IPS DF 4.7 (cell line): ENCODE results near the gene SNRNP25.

Experiments used
- DNase-seq: peaks from one replicate; pipeline ENCODE4 v3.0.0-alpha.2; 2013; ENCODE audit warnings: low spot score; ENCODE audit errors: extremely low read depth

Gene SNRNP25

DNA sequence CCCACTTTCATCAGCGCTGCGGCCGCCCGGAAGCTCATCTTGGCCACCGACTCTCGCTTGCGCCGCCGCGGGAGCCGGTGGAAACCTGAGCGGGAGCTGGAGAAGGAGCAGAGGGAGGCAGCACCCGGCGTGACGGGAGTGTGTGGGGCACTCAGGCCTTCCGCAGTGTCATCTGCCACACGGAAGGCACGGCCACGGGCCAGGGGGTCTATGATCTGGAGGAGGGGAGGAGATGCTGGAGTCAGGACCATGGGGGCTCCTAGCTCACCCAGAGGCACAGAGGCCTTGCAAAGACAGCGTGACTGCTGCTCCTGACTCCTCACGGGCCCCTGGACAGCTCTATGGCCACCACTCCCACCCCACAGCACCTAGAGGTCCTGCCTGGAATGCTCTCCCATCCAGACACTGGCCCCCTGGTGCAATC is 9.4 kb downstream of the SNRNP25 start:
- DNase-seq: no peak

DNA sequence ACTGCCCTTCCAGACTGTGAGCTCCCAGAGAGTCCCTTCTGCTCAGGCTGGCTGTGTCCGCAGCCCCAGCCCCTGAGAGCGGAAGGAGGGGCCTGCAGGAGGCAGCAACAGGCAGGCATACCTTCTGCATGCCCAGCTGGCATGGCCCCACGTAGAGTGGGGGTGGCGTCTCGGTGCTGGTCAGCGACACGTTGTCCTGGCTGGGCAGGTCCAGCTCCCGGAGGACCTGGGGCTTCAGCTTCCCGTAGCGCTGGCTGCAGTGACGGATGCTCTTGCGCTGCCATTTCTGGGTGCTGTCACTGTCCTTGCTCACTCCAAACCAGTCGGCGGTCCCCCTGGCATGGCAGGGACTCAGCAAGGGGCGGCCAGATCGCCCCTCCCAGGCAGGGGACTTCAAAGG is 9.8 kb downstream of the SNRNP25 start:
- DNase-seq: no peak

DNA sequence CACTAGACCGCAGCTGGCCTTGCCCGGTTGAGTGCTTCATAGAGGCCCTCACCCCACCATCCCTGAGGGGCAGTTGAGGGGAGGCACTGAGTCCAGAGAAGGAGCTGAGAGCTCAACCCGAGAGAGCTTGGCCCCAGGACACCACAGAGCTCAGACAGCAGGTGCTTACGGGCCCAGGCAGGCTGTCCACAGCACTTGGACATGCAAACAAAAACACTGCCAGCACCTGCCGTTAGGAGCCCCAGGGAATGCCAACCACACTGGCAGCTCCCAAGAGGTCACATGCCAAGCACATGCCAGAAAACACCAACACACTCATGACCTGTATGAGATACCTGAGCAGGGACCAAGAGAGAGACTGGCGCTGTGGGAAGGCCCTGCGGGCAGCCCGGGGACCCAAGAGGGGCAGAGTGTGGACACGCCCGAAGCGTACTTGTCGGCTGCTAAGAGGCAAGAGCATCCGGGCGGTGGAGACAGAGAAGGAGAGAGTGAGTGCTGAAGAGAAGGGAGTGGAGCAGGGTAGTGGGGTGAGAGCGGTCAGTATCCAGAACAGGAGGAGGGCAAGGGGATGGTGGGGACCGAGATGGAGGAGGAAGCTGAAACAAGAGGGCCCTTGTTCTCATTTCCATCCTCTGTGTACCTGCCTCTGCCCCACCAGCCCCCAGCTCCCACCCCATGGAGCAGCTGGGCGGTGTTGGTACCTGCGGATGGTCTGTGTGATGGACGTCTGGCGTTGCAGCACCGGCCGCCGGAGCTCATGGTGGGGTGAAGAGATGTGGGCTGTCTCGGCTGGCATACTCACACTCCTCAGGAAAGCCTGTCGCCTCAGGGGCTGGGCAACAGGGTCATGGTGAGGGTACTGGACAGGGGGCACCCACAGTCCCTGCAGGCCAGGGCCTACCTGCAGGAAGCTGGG is 10.6 kb downstream of the SNRNP25 start:
- no peak for DNase-seq

DNA sequence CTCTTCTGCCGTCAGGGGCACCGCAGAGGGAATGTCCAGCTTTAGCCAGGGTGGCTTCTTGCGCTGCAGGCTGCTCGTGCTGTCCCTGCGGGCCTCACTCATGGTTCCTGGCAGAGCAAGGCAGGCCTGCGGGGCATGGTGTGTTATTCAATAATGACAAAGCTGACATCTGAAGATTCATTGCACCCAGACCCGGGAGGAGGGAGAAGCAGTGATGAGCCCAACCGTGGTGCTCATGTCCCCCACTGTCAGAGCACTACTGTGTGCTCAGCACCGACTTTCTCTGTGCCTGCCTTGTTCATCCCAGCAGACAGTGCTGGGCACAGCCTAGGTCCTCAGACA is 11.3 kb downstream of the SNRNP25 start:
- DNase-seq: no peak

DNA sequence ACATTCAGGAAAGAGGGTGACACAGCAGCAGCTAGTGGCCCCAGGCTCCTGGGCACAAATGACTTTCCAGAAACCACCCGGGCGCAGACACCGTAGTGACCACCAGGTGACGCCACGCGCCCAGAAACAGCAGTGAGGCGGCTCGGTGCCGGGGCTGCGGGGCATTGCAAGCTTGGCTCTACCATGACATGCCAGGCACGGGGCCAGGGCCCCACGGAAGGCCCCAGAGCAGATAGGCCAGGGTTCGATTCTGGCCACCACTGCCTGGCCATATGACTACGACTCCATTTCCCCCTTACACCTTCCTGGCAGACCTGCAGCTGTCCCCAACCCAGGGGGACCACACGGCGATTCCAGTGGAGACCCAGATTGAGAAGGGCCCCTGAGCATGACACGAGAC is 12.1 kb downstream of the SNRNP25 start:
- no peak for DNase-seq

DNA sequence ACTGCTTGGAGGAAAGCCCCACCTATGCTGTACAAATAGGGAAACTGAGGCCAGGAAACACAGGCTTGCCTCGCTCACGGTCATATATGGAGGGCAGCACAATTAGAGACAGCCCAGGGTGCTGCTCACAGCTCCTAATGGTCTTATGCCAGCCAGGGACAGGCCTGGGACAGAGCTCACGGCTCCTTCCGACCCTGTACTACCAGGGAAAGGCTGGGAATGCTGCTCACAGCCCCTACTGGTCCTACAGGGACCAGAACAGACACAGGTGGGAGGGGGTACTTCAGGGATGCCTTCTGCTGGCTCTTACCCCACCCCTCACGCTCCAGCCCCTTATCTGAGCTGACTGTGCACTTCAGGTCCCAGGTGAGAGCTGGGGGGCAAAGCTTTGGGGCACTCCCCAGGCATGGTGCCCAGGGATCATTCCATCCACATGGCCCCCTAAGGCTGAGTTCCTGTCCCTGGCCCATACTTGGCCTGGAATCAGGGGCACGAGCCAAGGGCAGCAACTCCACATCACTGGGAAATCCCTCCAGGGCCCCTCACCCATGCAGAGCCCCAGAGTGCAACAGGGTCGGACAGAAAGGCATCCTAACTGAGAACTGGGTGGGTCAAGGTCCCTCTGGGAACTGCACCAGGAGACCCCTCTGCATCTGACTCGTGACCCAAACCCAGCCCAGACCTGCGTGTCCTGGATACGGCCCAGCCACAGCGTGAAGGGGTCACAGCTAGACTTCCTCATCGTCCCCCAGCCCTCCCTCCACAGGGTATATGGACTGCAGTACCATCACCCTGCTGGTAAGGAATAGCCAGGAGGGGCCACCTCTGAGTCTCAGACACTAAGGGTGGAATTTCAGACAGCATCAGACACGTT is 12.9 kb downstream of the SNRNP25 start:
- no peak for DNase-seq

DNA sequence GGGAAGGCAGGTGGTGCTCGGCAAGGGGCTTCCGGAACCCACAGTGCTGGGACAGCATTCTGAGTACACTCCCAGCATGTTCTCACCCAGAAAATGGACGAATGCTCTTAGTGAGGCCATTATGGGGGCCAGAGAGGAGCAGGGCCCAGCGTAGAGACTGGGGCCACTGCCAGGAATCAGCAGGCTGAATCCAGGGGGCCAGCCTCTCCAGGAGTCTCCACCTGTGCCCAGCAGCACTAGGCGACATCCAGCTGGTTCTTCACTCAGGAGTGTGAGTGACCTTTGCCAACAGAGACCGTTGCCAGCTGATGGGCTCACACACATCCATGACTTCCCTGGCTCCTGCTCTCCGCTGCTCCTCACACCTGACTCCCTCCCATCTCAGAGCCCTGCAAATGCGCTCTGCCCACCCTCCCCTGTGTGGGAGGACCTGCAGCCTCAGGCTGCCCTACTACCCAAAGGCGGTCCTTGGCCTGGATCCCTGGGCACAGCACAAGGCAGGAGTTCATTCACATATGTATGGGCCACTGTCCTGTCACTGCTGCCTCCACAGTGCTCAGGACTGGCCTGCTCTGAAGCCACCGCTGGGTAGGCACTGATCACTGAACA is 13.7 kb downstream of the SNRNP25 start:
- DNase-seq: no peak

DNA sequence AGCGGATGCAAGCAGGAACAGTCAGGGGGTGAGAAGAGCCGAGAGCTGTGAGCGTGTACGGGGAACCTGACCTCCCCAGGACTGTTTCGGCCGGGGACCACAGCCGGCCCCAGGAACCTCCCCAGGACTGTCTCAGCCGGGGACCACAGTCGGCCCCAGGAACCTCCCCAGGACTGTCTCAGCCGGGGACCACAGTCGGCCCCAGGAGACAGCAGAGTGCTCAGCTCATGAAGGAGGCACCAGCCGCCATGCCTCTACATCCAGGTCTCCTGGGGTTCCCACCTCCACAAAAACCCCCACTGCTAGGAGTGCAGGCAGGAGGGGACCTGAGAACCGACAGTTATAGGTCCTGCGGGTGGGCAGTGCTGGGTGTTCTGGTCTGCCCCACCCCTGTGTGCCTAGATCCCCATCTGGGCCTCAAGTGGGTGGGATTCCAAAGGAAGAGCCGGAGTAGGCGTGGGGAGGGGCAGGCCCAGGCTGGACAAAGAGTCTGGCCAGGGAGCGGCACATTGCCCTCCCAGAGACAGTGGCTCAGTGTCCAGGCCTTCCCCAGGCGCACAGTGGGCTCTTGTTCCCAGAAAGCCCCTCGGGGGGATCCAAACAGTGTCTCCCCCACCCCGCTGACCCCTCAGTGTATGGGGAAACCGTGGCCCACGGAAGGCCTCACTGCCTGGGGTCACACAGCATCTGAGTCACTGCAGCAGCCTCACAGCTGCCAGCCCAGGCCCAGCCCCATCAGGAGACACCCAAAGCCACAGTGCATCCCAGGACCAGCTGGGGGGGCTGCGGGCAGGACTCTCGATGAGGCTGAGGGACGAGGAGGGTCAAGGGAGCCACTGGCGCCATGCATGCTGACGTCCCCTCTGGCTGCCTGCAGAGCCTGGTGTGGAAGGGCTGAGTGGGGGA is 14.5 kb downstream of the SNRNP25 start:
- no peak for DNase-seq

DNA sequence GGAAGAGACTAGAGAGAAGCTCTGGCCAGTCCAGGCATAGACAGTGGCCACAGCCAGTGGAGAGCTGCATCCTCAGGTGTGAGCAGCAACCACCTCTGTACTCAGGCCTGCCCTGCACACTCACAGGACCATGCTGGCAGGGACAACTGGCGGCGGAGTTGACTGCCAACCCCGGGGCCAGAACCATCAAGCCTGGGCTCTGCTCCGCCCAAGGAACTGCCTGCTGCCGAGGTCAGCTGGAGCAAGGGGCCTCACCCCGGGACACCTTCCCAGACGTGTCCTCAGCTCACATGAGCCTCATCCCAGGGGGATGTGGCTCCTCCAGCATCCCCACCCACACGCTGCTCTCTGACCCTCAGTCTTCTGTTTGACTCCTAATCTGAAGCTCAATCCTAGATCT is 15.6 kb downstream of the SNRNP25 start:
- no peak for DNase-seq

DNA sequence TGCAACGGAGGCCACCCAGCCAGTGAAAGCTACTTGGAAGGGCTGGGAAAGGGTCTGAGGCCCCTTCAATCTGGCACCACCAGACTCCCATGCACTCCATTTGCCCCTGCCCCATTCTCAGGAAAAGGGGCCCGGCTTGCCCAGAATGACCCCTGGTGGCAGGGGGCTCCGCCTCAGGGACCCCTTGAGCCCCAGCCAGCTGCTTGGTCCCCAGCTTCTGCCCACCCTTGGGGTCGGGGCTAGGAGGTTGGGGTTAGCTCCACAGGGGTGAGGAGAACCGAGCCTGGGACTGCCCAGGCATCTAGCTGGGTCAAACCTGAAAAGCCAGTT is 17.5 kb downstream of the SNRNP25 start:
- DNase-seq: no peak

DNA sequence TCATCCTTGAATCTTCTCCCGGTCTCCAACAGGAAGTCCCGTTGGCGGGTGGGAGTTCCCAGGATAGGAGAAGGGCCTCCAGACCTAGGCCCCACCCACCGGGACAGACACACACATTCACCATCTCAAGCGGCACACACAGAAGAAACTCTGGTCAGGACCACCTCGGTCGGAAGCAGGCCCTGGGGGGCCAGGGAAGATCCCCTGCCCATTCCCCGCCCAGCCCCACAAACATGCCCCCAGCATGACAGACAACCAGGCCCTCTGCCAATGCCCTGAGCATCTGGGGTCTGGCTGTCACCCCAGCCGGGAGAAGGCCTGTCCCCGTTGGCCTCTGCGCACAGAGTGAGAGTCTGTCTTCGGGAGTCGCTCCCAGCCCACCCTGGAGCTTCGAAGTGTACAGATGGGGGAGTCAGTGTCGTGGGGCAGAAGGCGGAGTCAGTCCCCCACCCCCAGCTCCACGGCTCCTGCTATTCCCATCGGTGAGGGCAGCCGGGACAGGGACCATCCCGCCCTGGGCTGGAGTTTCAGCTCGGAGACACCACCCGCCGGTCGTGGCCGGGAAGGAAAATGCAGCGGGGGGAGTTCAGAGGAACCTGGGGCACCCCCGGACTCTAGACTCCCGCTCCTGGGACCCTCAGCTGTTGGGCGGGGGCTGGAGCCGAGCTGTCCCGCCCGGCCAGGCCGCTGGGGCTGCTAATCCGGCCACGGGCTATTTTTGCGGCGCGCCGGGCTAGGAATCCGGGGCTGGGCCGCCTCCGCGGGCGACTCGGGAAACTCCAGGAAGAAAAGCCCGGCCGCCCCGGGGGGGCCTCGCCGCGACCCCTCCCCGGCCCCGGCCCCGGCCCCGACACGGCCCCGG is 18.1 kb downstream of the SNRNP25 start:
- DNase-seq: no peak

DNA sequence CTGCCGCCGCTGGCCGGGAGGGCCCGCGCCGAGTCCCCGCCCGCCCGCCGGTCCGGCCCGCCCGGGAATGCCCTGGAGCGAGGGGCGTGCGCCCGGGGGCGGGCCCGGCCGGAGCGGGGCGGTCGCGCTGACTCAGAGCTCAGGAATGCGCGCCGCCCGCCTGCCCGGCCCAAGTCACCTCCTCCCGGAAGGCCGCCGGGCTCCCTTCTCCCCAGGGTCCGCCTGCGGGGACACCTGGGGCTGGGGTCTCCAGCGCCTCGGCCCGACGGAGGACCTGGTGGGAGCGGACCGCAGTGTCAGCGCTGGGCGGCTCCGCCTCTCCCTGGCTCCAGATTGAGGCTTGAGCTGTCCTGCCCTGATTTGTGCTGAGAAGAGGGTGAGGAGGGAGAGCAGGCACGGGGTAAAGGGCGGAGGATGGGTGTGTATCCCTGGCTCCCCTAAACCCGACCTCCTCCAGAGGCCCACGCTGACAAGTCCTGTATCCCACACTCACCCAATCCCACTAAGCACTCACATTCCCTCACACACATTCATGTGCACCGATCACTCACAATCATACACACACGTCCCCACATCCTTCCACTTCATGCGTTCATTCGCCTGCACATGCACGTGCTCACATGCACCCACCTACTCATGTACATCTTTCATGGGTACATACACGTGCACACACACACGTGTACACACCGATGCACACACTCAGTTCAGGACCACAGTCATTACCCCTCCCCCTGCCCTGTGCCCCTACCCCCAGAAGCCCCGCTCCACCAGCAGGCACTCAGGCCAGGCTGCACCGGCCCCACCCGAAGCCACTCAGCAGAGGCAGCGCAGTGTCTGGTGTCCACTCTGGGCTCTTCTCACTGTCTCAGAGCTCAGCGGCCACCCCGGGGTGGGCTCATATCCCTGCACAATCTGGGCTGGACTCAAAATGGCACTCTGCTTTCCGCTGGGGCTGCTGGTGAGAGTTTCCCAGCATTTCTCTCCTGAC is 19.2 kb downstream of the SNRNP25 start, which contains the start of gene RHBDF1:
RHBDF1 (minus strand) TSS at position 71 of the 988 bp plus-strand sequence. CDS start 7,616 bp downstream, outside the sequence.
- DNase-seq: no peak

DNA sequence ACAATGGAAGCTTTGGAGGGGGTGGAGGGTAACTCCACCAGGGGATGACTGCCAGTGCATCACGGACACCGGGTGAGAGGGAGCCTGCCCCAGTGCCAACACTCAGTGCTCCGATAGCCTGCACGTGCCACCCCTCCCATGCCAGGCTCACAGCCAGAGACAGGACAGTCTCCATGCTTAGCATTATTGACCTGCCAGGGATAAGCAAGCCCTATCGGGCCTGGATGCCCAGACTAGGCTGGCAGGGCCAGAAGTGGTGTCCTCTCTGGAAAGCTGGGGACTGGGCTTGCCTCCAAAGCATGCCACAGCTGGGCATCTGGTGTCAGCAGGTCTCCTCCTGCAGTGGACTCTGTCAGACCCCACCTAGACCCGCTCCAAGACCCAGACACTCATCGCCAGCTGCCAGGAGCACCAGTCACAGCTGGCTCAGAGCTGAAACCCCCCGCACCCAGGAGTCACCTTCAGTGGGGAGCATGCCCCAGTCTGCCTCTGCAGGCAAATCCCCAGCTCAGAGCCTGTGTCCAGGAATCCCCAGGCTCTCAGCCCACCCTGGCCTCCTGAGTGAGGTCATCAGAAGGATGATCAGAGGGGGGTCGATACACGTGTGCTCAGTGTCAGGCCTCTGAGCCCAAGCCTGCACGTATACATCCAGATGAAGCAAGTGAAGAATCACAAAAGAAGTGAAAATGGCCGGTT is 20.6 kb downstream of the SNRNP25 start:
- DNase-seq: no peak

DNA sequence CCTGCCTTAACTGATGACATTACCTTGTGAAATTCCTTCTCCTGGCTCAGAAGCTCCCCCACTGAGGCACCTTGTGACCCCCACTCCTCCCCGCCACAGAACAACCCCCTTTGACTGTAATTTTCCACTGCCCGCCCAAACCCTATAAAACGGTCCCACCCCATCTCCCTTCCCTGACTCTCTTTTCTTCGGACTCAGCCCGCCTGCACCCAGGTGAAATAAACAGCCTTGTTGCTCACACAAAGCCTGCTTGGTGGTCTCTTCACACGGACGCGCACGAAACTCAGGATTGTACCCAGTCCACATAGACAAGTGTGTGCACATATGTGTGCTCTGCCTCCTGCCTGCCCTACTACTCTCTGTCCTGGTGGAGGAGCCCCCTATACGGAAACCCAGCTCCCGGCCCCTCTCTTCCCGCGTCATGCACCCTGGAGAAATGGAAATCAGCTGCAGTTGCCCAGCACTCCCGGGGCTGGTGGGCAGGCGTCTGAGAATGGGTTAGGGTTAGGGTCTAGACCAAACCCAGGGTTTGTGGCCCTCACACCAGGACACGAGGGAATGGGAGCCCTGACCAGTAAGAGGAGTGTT is 21.2 kb downstream of the SNRNP25 start:
- DNase-seq: no peak

DNA sequence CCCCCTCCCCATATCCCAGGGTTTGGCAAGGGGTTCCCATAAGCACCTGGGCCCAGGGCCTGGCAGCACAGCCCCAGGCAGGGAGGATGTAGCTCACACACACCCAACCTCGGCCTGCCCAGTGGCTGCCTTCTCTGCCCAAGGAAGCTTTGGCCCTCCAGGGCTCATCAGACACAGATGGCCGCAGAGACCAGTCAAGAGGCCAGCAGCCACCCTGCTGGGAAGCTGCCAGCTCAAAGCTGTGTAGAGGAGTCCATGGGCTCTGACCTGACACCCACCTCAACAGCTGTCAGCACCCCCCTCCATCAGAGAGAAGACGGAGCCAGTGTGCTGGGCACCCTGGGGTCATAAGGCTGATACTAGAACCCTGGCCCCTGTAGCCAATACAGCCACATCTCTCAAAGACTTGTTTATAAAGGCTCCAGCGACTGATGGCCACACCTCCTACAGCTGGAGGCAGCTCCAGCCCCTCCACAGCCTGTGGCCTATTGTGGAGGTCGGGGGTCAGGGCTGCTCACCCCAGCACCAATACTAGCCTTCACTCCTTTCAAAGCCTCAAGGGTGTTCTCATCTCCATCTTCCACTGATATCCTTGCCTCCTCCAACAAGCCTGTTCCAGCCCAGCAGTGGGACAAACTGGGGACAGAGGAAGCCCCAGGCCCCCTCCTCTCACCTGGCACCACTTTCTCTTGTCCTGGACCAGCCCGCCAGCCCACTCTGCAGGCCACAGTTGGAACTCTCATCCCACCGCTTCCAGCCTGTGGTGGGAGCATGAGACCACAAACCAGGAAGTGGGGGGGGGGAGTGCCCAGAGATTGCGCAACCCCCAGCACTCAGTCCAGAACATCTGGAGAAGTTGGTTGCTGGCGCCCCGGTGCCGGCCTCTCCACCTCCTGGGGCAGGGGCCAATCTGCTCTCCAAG is 22.2 kb downstream of the SNRNP25 start:
- DNase-seq: no peak

DNA sequence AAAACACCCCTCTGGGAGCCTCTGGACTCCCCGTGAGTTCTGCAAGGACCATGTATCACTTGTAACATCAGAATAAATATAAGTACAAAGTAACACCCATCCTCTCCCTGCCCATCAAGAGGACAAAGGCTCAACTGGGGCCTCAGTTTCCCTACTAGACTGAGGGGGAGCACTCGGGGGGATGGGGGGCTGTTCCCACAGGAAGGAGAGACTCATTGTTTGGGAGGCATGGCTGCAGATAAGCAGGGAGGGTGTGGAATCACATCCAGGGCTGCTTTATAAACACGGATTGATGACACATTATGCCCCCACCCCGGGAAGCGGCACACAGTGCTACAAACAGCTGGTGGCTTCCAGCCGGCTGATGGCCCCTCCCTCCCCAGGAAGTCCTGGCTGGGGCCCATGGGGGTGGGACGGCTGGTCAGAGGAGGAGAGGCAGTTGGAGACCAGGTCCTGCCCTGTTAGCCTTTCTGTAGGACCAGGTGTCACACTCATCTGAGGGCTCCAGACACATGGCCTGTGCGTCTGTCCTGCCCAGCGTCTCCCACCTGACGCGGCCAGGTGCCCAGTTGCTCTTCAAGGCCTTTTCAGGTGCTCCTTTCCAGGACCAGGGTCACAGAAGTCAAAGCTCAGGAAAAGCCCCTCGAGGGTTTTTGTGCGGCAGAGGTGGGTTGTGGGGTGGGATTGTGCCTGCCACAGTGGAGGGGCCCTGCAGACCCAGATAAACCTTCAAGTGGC is 23.1 kb downstream of the SNRNP25 start:
- DNase-seq: no peak
